Loucy (cell line): ENCODE results near the gene NLGN4X.

Experiments used
- H2AFZ ChIP-seq: fragments of 200-600 bp; sonication (generic); 2 replicates; pipeline ENCODE4 v1.6.0; 2016; ENCODE audit warnings: antibody characterized with exemption, mild to moderate bottlenecking, low read length, moderate library complexity
- H3F3A ChIP-seq: fragments of 200-600 bp; 2 replicates; pipeline ENCODE4 v1.6.0; 2016; ENCODE audit warnings: antibody characterized with exemption, low read depth, mild to moderate bottlenecking
- H3K27me3 ChIP-seq: fragments of 200-600 bp; sonication (generic); 2 replicates; pipeline ENCODE4 v1.6.1; 2014; ENCODE audit warnings: low read length, mild to moderate bottlenecking; ENCODE audit not compliant: insufficient read depth, poor library complexity, severe bottlenecking
- H3K36me3 ChIP-seq: fragments of 200-600 bp; sonication (generic); 2 replicates; pipeline ENCODE4 v1.6.1; 2016; ENCODE audit warnings: low read length; ENCODE audit not compliant: insufficient read depth
- H3K4me1 ChIP-seq: fragments of 200-600 bp; sonication (generic); 2 replicates; pipeline ENCODE4 v1.5.1; 2014; ENCODE audit warnings: low read length, mild to moderate bottlenecking; ENCODE audit not compliant: insufficient read depth, poor library complexity, severe bottlenecking
- H3K4me2 ChIP-seq: fragments of 200-600 bp; sonication (generic); 2 replicates; pipeline ENCODE4 v1.6.0; 2014; ENCODE audit warnings: antibody characterized with exemption, low read length, low read depth, mild to moderate bottlenecking; ENCODE audit not compliant: poor library complexity, severe bottlenecking
- H3K4me3 ChIP-seq: fragments of 200-600 bp; sonication (generic); 2 replicates; pipeline ENCODE4 v1.5.1; 2014; ENCODE audit warnings: low read length, mild to moderate bottlenecking, mixed read lengths; ENCODE audit not compliant: poor library complexity, severe bottlenecking
- H3K79me2 ChIP-seq: fragments of 200-600 bp; sonication (generic); 2 replicates; pipeline ENCODE4 v1.6.1; 2014; ENCODE audit warnings: low read length; ENCODE audit not compliant: insufficient read depth
- H3K9ac ChIP-seq: fragments of 200-600 bp; sonication (generic); 2 replicates; pipeline ENCODE4 v1.6.0; 2014; ENCODE audit warnings: mild to moderate bottlenecking, low read depth, low read length, moderate library complexity; ENCODE audit not compliant: poor library complexity, severe bottlenecking
- H3K9me2 ChIP-seq: fragments of 200-600 bp; sonication (generic); replicated peaks from 2 replicates; pipeline ENCODE4 v1.6.1; 2016; ENCODE audit warnings: low read depth, low read length, mixed read lengths
- H3K9me3 ChIP-seq: fragments of 200-600 bp; sonication (generic); 2 replicates; pipeline ENCODE4 v1.6.1; 2014; ENCODE audit warnings: mild to moderate bottlenecking, antibody characterized with exemption, low read length, low read depth; ENCODE audit not compliant: insufficient read depth
- H4K20me1 ChIP-seq: fragments of 200-600 bp; sonication (generic); 2 replicates; pipeline ENCODE4 v1.6.0; 2014; ENCODE audit warnings: antibody characterized with exemption, low read length, mild to moderate bottlenecking; ENCODE audit not compliant: insufficient read depth, poor library complexity, severe bottlenecking
- EZH2phosphoT487 ChIP-seq: fragments of 200-600 bp; IDR thresholded peaks from 2 replicates; pipeline ENCODE4 v1.6.1; 2018; ENCODE audit warnings: antibody characterized with exemption, mild to moderate bottlenecking, moderate library complexity, borderline replicate concordance
- TF ChIP-seq, protein P1 (sequence below): fragments of 200-600 bp; sonication (generic); conservative IDR thresholded peaks from 2 replicates; pipeline ENCODE4 v1.5.1; 2014; ENCODE audit warnings: mild to moderate bottlenecking, antibody characterized with exemption, low read length

Gene NLGN4X

GRCh38 chrX:6257025-6257424 lies 28.4 kb upstream of the NLGN4X start:
- no peak for TF ChIP-seq EZH2phosphoT487
- TF ChIP-seq, protein P1, sequence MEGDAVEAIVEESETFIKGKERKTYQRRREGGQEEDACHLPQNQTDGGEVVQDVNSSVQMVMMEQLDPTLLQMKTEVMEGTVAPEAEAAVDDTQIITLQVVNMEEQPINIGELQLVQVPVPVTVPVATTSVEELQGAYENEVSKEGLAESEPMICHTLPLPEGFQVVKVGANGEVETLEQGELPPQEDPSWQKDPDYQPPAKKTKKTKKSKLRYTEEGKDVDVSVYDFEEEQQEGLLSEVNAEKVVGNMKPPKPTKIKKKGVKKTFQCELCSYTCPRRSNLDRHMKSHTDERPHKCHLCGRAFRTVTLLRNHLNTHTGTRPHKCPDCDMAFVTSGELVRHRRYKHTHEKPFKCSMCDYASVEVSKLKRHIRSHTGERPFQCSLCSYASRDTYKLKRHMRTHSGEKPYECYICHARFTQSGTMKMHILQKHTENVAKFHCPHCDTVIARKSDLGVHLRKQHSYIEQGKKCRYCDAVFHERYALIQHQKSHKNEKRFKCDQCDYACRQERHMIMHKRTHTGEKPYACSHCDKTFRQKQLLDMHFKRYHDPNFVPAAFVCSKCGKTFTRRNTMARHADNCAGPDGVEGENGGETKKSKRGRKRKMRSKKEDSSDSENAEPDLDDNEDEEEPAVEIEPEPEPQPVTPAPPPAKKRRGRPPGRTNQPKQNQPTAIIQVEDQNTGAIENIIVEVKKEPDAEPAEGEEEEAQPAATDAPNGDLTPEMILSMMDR = no peak

DNA sequence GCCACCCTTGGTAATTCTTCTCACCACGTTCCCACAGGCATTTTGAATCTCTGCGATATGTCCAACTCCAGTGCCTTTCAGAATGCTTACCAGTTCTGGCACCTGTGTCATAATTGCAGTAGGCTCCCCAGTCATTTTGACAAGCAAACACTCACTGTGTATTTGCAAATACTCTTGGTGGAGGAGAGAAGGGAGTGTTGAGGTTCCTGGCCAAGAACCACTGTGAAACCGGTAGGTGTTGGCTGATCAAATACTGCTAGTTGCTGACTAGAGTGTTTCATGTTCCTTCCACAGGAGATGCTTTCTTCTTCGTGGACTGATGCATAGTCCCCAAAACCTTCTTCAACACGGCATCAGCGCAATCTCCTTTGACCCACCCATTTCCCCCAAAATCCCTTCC lies 16.0 kb upstream of the NLGN4X start:
- Histone ChIP-seq H3F3A (no peaks in the 10 kb centered on the region), H3K27me3 (no peaks in the 10 kb centered on the region), H3K4me1 (peaks cover 9% of the 10 kb centered on the region), H4K20me1 (no peaks in the 10 kb centered on the region), H3K9me3 (no peaks in the 10 kb centered on the region), H3K9me2 (no peaks in the 10 kb centered on the region), H2AFZ (no peak overlapping the region), H3K4me2 (no peak overlapping the region), H3K36me3 (no peaks in the 10 kb centered on the region), H3K9ac (no peak overlapping the region), H3K4me3 (no peak overlapping the region), H3K79me2 (no peaks in the 10 kb centered on the region)
- TF ChIP-seq, protein P1 = no peak
- TF ChIP-seq EZH2phosphoT487 = no peak

More at GRCh38 chrX:6257025-6257424, 28.4 kb upstream of the NLGN4X start:
- Histone ChIP-seq H3K27me3 (no peaks in the 10 kb centered on the region), H3F3A (no peaks in the 10 kb centered on the region), H3K9ac (no peak overlapping the region), H4K20me1 (no peaks in the 10 kb centered on the region), H3K4me2 (no peak overlapping the region), H3K36me3 (no peaks in the 10 kb centered on the region), H3K4me1 (peaks cover 4% of the 10 kb centered on the region), H2AFZ (no peak overlapping the region), H3K9me2 (no peaks in the 10 kb centered on the region), H3K9me3 (no peaks in the 10 kb centered on the region), H3K79me2 (no peaks in the 10 kb centered on the region), H3K4me3 (no peak overlapping the region)

GRCh38 chrX:6238576-6238975 lies 9.9 kb upstream of the NLGN4X start:
- no peaks in the 10 kb centered on the region for H3F3A ChIP-seq
- no peaks in the 10 kb centered on the region for H3K9me2 ChIP-seq
- TF ChIP-seq EZH2phosphoT487 = no peak
- TF ChIP-seq, protein P1 = no peak
- H3K9ac ChIP-seq = no peak overlapping the region
- no peaks in the 10 kb centered on the region for H3K9me3 ChIP-seq
- H4K20me1 ChIP-seq = no peaks in the 10 kb centered on the region
- H3K4me3 ChIP-seq = no peak overlapping the region
- no peaks in the 10 kb centered on the region for H3K27me3 ChIP-seq
- H3K4me1 ChIP-seq = no peaks in the 10 kb centered on the region
- no peaks in the 10 kb centered on the region for H3K79me2 ChIP-seq
- H3K36me3 ChIP-seq = no peaks in the 10 kb centered on the region
- no peak overlapping the region for H2AFZ ChIP-seq
- no peak overlapping the region for H3K4me2 ChIP-seq
